ENCODE measurements around the gene SMNDC1.
A peak's percentile ranks its signal among the peaks of the same experiment; 100 is the strongest.

The SMNDC1 gene

DNA sequence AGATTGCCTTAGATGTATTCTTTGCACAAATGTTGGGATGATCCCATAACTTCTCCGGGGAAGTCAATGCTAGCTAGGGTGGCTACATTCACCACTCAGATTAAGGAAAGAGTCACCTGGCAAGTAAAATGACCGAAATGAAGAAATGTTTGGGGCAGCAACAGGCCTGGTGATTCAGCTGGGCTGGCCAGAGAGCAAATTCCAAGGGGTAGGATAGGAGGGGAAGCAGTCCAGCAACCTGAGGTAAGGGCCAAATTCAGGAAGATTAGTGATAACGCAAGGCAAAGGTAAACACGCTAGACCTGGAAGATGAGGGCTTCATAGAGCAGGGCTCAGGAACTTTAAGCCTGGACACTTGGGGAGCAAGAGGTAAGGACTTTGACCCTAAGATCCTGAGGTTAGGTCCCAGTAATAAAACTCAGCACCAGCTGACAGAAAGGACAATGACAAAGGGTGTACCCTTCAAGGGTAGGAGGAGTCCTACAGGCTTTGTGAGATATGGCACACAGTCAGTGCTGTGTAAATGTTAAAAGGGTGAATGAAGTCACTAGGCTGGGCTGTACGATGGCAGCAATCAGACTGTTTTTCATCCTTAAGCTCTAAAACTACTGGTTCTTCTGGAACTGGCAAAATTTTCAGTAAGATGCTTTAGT, 22.7 kb upstream of the SMNDC1 start:
- no peak for DNase-seq (ENCODE audit: low spot score)

DNA sequence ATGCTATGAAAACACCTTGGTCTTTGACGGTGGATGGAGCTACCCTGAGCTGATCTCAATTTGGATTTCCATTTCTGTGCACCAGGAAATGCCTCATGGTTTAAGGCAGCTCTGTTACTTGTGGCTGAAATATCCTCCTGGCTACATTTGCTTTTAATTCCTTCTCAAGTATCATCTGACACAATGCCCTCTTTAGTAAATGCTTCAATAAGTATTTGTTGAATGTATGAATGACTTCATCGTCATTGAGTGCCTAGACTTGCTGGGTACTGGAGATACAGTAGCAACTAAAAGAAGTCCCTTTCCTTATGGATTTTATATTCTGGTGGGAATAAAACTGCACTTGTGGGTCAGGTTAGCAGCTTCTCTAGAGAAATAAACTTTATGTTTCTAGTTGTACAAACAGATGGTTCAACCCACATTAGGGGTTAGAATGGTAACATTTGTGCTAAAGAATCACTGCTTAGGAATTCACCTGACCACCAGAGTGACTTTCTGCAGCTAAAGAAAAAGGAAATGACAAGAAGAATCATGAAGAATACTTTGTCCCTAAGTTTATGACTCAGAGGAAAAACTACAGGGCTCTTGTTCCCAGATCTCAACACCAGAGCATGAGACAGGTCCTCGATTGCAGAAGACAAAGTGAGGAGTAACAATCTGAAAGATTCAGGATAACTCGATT, 21.8 kb upstream of the SMNDC1 start:
- DNase-seq (ENCODE audit: low spot score) = peak; percentile 53

DNA sequence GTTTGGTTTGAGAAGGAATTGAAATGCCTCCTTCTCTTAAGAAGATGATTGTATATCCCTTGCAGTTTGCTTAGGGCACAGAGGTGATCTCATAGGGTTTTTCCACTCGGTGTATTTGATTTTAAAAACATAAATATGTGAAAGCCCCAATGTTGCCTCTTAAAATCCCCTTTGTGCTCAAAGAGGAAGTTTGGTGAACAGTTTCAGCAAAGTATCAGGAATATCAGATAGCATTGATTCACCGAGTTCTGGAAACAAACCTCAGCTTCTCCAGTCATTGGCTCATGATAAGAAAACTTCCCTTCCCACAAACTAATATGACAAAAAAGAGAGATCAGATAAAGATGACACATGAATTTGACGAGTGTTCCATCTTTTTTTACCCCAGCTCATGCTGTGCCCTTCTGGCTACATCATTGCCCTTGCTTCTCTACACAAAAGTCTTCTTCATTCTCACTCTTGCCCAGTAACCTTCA, 20.1 kb upstream of the SMNDC1 start:
- no peak for DNase-seq (ENCODE audit: low spot score)

DNA sequence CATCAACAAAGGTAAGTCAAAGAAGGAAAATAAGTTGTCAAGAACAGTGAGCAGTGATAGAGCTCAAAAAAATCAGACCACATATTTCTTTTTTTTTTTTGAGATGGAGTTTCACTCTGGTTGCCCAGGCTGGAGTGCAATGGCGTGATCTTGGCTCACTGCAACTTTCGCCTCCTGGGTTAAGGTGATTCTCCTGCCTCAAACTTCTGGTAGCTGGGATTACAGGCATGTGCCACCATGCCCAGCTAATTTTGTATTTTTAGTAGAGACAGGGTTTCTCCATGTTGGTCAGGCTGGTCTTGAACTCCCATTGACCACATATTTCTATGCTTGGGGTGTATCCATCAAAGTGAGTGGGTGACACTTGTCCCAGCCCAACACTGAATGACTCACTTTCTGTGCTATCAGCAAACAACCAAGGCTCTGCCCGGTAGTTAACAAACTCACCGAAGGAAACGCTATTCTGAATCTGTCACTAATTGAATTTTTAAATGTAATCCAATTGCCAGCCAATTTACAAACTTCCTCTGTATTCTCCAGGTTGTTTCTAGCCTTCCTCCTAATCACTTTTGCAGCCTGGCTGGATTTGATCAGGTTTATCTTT, 19.6 kb upstream of the SMNDC1 start:
- no peak for DNase-seq (ENCODE audit: low spot score)

DNA sequence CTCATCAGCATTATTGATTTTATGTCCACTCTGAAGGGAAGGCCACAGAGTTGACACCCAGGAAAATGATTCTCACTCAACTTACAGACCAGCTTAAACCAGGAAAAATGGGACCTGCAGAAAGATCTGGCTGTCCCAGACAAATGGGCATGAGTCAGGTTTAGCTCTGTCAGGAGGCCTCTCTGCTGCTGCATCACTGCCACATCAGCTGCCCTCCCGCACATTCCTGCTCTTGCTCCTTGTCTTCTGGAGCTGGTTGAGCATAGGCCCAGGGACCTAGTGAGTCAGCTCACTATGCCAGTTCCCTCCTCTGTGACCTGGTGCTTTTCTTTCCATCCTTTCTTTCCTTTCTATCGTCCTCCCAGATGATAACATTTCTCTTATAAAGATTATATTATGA, 18.8 kb upstream of the SMNDC1 start:
- DNase-seq (ENCODE audit: low spot score) = peak; percentile 89

DNA sequence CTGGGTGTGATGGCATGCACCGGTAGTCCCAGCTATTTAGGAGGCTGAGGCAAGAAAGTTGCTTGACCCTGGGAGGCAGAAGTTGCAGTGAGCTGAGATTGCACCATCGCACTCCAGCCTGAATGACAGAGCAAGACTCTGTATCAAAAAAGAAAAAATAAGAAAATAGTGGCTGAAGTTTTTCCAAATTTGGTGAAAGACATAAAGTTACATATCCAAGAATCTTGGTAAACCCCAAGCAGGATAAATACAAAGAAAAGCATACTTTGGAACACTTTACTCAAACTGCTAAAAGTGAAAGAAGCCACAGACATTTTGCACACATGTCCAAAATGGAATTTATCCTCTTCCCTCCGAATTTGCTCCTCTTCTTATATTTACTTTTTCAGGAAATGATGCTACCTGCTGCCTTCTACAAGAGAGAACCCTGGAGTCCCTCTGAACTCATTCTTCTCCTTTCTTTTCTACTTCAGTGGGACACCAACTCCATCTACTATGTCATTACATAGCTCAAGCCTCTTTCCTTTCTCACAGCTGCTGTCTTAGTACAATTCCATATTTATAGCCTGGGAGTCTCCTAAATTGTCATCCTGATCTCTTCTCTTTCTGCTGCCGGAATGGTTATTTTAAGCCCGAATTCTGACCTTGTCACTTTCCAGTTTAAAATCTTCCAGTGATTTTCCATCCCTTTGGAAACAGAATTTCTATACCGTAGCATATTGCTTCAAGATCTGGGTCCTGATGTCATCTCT, 17.3 kb upstream of the SMNDC1 start:
- no peak for DNase-seq (ENCODE audit: low spot score)

DNA sequence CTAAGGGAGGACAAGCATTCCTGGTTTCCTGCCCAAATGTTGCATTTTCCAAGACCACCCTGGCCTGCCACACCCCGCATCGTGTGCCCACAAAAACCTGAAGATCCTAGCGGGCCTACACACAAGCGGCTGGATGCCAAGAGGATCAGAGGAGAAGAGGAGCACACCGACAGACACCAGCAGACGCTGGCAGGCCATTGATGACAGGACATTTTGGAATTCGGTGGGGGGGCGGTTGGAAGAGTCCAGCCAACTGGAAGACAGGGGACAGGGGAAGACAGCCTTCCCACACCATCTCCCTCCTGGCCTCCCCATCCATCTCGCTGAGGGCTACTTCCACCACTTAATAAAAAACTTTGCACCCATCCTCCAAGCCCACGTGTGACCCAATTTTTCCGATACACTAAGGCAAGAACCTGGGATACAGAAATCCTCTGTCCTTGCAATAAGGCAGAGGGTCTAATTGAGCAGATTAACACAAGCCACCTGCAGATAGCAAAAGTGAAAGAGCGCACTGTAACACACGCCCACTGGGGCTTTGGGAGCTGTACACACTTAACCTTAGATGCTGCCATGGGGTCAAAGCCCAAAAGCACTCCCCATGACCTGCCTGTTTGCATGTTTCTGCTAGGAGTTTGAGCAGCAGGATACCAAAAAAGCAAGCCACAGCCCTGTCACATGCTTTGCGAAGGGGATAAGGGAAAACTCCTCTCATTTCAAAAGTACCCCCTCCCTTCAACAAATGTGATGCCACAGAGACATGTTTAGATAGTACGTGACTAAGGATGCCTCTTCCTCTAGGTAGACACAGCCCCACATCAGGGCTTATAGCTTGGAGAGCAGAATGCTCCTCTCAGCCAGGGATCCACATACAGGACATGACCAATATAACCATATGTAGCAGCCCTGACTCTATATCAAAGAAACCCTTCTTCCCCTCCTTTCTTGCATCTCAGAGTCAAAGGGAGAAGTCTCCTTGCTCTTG, 13.4 kb upstream of the SMNDC1 start:
- DNase-seq (ENCODE audit: low spot score) = no peak

DNA sequence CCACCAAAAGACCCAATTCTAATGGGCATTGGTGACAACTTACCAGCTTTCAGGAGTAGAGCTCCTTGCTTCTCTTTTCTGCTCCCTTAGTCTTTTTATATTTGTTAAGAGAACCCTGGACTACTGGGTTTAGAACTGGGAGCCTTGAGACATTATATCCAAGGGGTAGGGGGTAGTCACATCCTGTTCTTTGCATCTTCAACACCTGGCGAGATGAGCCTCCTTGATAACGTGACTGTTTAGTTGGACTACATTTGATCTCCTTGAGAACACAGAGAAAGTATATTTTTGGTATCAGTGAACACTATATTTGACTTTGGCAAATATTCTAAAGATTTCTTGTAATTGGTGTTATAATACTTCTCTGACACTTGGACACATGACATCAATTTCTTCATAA, 9.0 kb upstream of the SMNDC1 start:
- DNase-seq (ENCODE audit: low spot score) = no peak

DNA sequence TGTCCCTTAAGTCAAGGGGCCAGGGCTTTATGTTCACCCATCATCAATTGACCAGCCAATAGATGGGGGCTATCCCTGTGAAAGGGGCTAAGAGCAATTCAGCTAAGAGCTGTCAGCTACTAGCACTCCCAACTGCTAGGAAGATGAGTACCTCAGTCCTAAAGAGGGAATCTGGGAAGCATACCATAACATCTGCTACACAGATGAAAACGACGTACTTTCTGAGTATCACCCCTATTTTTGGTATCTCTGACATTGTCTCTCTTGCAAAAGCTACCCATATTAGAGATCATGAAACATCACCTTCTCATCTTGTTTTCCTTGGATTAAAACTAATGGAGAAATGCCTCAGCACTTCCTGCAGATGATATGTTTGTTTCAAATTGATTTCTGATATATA, 7.5 kb upstream of the SMNDC1 start:
- DNase-seq (ENCODE audit: low spot score) = no peak

DNA sequence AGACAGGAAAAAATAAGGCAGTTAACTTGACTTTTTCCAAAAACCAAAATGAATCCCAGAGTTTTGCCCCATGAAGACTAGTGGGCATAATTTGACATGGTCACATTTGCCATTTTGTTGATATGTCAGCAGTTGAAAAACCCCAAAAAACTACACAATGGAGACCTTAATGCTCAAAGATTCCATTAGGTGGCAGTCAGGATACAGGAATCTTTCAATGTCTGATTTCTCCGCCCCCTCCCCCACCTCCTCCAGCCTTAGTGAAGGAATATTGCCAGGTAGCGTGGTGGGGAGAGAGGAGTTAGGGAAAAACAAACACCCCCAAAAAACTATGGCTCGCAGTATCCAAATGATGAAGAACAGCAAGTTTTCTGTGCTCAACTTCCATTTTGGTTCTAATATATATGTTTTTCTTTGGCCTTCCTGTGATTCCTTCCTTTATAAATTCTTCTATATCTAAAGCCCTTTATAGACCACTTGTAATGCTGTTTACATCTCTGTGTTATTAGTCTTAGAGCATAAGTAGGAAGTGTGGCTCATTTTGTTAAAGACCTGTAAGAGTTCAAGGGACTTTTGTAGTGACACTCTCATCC, 6.7 kb upstream of the SMNDC1 start:
- peak; percentile 66 for DNase-seq (ENCODE audit: low spot score)

DNA sequence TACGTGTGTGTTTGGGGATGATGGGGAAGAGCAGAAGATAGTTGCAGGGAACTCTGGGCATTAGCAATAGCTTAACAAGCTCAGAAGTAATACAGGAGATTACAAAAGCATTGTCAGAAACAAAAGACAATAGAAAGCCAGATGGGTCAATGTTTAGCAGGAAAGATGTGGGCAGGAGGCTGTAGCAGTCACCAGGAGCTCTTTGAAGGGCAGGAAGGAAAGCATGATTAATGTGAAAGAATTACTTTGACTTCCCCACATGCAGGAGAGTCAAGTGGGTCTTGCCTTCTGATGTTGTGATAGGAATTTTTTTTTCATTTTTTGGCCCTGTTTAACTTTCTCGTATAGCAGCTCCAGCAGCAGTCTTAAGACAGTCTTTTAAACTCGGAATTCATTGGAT, 6.0 kb upstream of the SMNDC1 start:
- no peak for DNase-seq (ENCODE audit: low spot score)

DNA sequence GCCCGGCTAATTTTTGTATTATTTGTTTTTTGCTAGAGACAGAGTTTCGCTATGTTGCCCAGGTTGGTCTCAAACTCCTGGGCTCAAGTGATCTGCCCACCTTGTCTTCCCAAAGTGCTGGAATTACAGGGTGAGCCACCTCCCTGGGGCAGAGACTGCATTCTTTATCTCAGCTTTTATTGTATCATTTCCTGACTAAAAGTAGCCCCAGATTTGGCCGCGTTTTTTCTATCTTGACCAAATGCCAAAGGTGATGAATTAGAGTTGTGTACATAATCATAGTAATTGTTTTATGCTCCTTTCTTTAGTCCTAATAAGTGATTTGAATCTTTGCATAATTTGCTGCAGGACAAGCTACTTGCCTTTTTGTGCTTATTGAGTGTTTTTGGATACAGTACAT, 3.1 kb upstream of the SMNDC1 start:
- DNase-seq (ENCODE audit: low spot score) = no peak

DNA sequence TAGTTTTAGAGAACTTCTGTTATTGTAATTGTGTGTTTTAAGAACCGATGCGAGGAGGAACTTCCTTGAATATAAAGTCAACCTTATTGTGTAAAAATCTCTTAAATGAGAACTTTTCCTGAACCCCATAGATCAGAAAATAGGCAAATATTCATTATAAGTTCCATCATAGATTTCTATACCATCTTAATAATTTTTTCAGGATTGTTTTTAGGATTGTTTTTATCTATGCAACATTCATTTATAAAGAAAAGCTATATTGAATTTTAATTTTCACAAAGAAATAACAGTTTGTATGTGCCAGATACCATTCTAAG, 1.7 kb upstream of the SMNDC1 start:
- DNase-seq (ENCODE audit: low spot score) = no peak

DNA sequence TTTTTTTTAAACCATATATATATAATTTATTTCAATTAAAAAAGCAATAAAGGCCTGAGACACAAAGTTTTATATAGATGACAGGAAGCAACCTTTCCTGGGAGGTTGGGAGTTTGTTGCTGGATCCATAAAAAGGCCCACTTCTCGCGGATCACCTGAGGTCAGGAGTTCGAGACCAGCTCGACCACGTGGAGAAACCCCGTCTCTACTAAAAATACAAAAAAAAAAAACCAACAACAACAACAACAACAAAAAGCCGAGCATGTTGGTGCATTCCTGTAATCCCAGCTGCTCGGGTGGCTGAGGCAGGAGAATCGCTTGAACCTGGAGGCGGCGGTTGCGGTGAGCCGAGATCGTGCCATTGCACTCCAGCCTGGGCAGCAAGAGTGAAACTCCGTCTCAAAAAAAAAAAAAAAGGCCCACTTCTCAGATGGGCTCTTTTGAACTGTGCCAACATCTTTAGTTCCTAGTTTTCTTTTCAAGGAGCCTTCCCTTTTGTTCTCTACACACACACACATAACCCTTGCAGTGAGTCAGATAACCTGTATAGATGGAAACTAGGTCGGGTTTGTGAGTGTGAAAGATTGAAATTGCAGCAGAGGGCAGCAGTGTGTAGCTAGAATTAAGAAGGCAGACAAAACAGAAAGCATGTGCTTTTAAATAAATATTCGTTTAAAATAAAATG, 1.2 kb upstream of the SMNDC1 start:
- peak; percentile 61 for DNase-seq (ENCODE audit: low spot score)

DNA sequence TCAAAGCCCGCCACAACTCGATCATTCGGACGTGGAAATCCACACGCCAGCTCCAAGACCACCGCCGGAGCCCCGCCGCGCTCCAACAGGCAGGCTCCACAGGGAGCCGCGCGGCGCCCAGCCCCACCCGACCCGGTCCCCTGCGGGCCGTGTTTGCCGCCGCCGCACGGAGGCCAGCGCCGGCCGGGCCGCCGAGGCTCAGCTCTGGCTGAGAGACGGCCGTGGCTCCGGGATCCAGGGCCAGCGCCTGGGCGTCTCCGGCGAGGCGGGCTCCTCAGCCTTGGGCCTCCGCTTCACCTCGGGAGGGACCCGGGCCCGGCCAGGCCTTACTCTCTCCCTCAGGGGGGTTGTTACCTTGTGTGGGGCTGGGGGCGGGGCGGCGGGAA, 333 bp downstream of the SMNDC1 start:
- DNase-seq (ENCODE audit: low spot score) = peak; percentile 73

DNA sequence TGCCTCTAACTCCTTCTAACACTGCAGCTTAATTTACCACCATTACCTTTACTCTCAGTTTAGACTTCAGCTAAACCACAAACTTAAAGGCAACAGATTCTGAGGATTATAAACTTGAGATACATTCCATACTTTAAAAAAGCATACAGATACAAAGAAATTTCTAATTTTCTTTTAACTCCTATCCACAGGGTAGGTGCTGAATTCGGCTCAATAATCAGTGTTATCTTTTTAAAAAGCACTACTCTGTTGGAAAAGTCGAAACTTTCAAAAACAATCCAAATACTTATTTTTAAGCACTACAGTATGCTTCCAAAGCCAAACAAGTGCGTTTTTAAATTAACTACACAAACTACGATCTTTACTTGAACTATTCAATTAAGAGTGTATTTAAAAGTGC, 1.0 kb downstream of the SMNDC1 start:
- DNase-seq (ENCODE audit: low spot score) = no peak

DNA sequence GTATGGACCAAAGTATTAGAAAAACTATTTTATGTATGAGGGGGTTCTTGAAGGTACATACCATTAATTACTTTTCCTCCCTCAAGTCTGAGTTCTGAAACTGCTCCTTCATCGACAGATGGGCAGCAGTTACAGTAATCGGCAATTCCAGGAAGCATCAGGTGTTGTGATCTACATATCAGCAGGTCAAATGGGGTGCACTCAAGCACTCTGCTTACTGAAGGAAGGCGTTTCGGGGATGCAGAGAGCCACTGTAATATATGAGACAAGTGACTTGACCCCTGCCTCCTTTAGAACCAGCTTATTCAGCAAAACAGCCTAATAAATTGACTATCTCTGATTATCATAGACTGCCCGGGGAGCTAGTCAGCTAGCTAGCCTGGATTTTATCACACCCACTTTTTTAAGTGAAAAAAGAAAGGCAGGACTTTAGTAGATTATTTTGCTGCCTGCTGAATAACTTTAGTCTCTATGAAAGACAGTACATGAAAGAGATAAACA, 4.2 kb downstream of the SMNDC1 start:
- no peak for DNase-seq (ENCODE audit: low spot score)

DNA sequence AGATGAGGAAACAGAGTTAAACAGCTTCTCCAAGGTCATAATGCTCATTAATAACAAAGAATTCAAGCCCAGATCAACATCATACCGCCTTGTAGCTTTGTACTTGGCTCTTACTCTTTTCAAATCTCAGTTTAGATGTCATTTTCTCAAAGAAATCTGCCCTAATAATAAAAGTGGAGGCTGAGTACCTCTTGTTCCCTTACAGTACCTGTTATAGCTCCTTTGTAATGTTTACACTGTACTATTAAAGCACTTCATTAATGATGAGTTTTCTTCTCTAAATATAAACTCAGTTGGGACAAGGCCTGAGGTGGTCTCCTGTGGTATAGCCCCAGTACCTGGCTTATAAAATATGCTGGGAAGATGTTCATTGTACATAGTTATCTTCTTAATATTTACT, 7.8 kb downstream of the SMNDC1 start:
- DNase-seq (ENCODE audit: low spot score) = no peak

DNA sequence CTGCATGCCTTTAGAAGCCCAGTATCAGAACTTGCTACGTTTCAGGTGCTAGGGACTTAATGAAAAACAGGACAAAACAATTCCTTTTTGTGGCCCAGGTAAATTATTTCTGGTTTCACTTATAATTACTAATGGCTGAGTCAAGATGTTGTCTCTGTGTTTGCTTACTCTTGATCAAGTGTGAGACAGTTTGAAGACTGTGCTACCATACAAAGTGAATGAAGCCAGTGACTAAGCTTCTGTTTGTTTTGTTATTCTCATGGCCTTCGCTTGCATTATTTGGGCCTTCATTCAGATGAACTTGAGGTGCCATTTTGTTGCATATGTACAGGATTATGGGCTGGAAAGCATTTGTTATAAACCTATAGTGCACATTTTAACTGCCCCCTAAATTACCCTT, 17.9 kb downstream of the SMNDC1 start:
- DNase-seq (ENCODE audit: low spot score) = no peak

DNA sequence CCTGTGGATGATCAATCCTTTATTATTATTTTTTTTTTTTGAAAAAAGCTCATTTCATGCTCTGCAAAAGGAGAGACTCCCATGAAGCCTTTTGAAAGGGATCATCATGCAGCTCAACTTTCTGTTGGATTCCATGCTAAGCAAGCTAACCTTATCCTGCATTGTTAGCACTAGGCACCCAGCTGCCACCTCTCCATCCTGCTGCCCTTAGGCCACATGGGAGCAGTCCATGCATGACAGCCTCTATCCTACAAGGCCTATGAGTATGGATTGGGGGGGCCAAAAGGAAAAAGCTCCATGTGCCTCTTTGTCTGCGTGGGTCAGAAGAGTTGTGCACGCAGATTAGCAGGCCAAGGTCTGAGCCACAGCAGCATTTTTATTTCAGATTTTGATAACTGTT, 19.2 kb downstream of the SMNDC1 start:
- no peak for DNase-seq (ENCODE audit: low spot score)

DNA sequence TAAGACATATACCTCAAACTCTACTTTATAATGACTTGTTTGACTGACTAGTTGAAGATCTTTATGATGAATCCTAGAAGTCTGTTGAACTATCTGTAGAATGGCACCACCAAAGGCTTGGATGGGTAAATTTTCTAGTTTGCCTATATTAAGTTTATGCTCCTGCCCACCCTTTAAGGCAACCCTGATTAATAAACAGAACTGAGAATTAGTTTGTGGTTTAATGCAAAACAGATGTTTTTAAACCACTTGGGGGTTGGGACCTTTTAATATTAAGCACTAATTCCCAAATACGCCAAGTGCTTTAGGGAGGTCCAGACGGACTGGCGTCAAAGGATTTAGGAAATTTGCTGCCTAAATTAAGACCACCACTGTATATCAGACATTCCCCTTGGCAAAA, 20.5 kb downstream of the SMNDC1 start:
- DNase-seq (ENCODE audit: low spot score) = no peak

Data from AG20443 (cell line).